H1 (cell line): Measurements from ENCODE around the gene TMEM232.

Source experiments
- CREB1 ChIP-seq: IDR thresholded peaks from 2 replicates; pipeline ENCODE4 v1.6.1; 2012; ENCODE audit warnings: inconsistent platforms
- CTCF ChIP-seq, 3 experiments: IDR thresholded peaks; 1 replicate in 2 of 3; 2 replicates in 1 of 3; pipeline versions ENCODE4 v1.5.1 to v1.6.1; 2011; ENCODE audit warnings: low read length in 3 of 3, mild to moderate bottlenecking in 3 of 3, inconsistent platforms in 2 of 3, low read depth in 1 of 3, moderate library complexity in 1 of 3; ENCODE audit not compliant: insufficient read depth in 1 of 3; ENCODE audit errors: control extremely low read depth in 1 of 3
- JUND ChIP-seq: IDR thresholded peaks from 2 replicates; pipeline ENCODE4 v1.6.1; 2011; ENCODE audit warnings: mild to moderate bottlenecking, improper control_type of control experiment, low read length
- RNF2 ChIP-seq: fragments of 200-900, 300-1000 bp; sonication (generic); IDR thresholded peaks from 2 replicates; pipeline ENCODE4 v1.7.1; 2016; ENCODE audit warnings: borderline replicate concordance, low read depth, mild to moderate bottlenecking, antibody characterized with exemption, low read length; ENCODE audit not compliant: poor library complexity, severe bottlenecking; ENCODE audit errors: missing control alignments
- TAF1 ChIP-seq: IDR thresholded peaks from 2 replicates; pipeline ENCODE4 v1.6.1; 2011; ENCODE audit warnings: mild to moderate bottlenecking, low read depth, low read length

DNA sequence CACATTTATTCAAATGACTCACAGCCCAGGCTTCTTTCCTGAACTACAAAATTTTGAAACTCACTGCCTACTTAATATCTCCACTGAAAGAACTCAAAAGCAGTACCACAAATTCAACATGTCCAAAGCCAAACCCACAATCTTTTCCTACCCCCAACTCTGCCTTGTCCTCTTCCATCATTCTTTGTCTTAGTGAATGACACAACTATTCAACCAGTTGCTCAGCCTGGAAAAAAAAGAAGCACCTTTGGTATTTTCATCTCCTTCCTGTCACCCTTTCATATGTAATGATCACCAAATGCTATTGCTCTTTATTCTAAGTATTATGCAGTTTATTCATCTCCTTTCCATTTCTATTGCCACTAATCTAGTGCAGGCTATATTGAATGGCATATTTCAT, 216.3 kb downstream of the TMEM232 start:
- TF ChIP-seq CTCF (IDR thresholded peaks at IDR 0.05; ENCODE audit: control extremely low read depth in 1 of 3, insufficient read depth in 1 of 3, low read depth in 1 of 3, low read length in 3 of 3) (no peak), TAF1 (no peak), CREB1 (no peak), RNF2 (no peak), JUND (no peak)
